Testis (tissue), 2 donors: ENCODE results near the gene MYB.

Experiments used
- CTCF ChIP-seq, 3 experiments: fragments of 450-650 bp in 2 of 3; fragments of 200-600 bp in 1 of 3; sonication (generic) in 1 of 3; IDR thresholded peaks; one replicate each; pipeline ENCODE4 v1.5.1; 2016 to 2019; ENCODE audit warnings: antibody characterized with exemption in 3 of 3, mild to moderate bottlenecking in 2 of 3, moderate library complexity in 1 of 3
- POLR2A ChIP-seq: fragments of 450-650 bp; IDR thresholded peaks from one replicate; pipeline ENCODE4 v1.6.1; 2017; ENCODE audit warnings: antibody characterized with exemption, mild to moderate bottlenecking, moderate library complexity

- TF ChIP-seq CTCF (IDR thresholded peaks at IDR 0.05) (no peak), POLR2A (no peak)
These were observed 77.9 kb downstream of the MYB start for GRCh38 chr6:135258970-135259369.
